ENCODE measurements around the gene USP4. TPM values are rescaled to one million over a fixed set of nuclear protein-coding genes. Genes with fewer than 3 reads are reported as not detected.

The USP4 gene, protein sequence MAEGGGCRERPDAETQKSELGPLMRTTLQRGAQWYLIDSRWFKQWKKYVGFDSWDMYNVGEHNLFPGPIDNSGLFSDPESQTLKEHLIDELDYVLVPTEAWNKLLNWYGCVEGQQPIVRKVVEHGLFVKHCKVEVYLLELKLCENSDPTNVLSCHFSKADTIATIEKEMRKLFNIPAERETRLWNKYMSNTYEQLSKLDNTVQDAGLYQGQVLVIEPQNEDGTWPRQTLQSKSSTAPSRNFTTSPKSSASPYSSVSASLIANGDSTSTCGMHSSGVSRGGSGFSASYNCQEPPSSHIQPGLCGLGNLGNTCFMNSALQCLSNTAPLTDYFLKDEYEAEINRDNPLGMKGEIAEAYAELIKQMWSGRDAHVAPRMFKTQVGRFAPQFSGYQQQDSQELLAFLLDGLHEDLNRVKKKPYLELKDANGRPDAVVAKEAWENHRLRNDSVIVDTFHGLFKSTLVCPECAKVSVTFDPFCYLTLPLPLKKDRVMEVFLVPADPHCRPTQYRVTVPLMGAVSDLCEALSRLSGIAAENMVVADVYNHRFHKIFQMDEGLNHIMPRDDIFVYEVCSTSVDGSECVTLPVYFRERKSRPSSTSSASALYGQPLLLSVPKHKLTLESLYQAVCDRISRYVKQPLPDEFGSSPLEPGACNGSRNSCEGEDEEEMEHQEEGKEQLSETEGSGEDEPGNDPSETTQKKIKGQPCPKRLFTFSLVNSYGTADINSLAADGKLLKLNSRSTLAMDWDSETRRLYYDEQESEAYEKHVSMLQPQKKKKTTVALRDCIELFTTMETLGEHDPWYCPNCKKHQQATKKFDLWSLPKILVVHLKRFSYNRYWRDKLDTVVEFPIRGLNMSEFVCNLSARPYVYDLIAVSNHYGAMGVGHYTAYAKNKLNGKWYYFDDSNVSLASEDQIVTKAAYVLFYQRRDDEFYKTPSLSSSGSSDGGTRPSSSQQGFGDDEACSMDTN
- total RNA-seq: 15.9 and 22.3 TPM in 2 replicates

DNA sequence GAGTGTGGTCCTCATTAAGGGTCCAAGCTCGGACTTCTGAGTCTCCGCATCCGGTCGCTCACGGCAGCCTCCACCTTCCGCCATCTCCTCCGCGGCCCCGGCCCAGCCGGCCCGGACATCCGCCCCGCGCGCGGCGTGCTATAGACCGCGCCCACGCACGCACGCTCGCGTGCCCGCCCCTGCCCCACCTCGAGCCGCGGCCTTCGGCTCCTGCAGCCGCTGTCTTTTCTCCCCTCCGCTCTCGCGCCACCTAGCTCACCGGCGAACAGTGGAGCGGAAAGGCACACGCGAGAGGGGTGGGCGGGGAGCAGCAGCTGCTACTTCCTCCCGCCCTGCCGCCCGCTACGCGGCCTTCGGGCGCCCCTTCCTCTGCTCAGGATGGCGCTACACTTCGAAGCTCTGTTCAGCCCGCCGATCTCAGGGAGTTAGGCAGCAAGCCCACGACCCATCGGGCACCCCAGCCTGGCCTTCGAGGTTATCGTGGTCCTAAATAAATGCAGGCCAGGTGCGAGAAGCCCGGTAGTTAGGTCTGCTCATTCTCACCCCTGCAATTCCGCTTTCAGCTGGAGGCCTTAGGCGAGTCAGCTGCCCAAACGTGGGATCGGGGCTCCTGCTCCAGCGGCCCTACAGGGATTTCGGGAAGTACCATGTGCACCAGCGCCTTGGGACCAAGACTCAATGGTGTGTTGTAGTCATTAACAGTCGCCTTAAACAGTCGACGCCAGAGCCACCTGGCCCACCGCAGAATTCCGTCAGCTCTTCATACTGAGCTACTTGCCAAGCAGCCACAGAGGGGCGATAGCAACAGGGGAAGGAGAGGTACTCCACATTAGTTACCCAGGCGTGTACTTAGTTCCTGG lies at the start of gene USP4:
USP4 (minus strand) TSS at position 113 of the 860 bp plus-strand sequence; CDS start at position 84, 29 bp downstream.

DNA sequence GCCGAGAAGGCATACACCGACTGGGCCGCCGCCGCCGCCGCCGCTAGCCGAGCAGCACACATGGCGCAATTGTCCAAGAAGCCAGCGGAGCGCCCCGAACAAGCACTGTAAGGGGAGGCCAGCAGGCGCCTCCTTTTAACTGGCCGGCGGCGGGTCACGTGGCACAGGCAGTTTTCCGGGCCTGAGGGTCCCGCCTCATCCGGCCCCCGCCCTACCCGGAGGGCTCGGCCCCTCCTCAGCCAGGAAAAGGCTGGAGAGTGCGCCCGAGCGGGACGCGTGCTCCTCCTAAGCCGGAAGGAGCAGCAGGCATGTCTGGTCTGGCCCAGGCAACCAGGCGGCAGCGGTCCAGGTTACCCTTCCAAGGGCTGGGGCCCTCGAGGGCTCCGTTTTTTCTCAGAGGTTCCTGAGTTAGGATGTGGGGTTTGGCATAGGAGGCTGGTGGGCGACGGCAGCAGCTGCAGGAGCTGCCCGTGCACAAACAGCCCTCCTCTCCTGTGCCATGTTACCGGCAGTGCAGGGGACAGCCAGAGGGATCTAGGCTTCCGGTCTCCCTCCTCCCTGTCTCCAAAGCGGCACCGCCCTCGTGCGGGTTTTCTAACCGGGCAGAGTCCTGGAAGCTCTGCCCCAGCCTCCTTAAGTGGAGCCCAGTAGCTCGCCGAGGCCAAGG lies 18.5 kb upstream of the USP4 start, which contains the start of gene GPX1:
GPX1 (minus strand) TSS at position 137 of the 667 bp plus-strand sequence; CDS start at position 62, 75 bp downstream.

DNA sequence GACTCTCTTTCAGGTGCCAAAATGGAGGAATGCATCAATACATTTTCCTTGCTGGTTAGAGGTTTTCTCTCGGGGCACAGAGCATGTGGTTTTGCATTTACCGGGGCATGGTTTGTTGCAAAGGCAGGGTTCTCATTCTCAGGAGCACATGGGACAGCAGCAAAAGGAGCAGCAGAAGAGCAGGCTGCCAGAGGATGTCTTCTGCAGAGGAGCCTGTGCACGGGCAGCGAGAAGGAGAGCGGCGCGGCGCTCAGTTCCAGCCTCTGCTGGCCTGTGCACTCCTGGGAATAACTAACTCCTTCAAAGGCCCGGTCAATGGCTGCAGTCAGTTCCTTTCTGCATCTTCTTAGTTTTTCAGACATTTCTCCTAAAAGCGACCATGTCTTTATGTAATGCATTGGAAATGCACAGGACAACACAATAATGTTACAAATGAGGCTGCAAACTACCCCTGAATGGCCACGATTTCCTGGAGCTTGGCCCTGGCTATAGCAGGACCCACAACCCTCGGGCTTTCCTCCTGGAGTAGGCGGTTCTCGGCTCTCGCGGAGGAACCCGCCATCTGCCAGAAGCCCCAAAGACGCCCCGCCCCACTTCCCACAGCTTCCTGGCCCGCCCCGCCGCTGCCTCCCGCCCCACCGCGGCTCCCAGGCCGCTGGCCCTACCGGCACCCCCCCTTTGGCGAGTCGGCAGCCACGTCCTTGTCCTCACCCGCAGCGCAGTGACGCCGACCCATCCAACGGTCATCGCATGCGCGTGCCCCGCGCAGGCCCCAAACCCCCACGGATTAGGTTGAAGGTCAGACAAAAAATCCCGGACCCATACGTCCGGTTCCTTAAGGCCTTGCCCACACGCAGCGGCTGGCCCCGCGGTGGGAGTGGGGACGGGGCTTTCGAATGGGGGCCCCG lies 63.1 kb downstream of the USP4 start, which contains the start of gene C3orf62:
C3orf62 (minus strand) TSS at position 758 of the 908 bp plus-strand sequence; CDS start at position 398, 360 bp downstream.

Other genes starting within 250 kb of the USP4 start
- gene QRICH1, start 246.0 kb downstream of the USP4 start, total RNA-seq: 75.2 and 152 TPM in 2 replicates
- gene QARS1, start 235.3 kb downstream of the USP4 start, total RNA-seq: 167 and 271 TPM in 2 replicates
- gene USP19, start 219.2 kb downstream of the USP4 start, total RNA-seq: 31.2 and 41.8 TPM in 2 replicates
- 186 and 247 TPM in 2 replicates for gene LAMB2, start 207.0 kb downstream of the USP4 start, total RNA-seq
- 20.5 and 23.1 TPM in 2 replicates for gene CCDC71, start 173.7 kb downstream of the USP4 start, total RNA-seq
- 24.4 and 51.7 TPM in 2 replicates for gene KLHDC8B, start 168.5 kb downstream of the USP4 start, total RNA-seq
- 0.65 and 1.4 TPM in 2 replicates for gene C3orf62, start 62.8 kb downstream of the USP4 start, total RNA-seq
- 244 and 429 TPM in 2 replicates for gene GPX1, start 18.3 kb upstream of the USP4 start, total RNA-seq
- gene RHOA, start 71.9 kb upstream of the USP4 start, total RNA-seq: 816 and 821 TPM in 2 replicates
- gene TCTA, start 72.4 kb upstream of the USP4 start, total RNA-seq: 13.7 and 15.9 TPM in 2 replicates
- gene AMT, start 82.4 kb upstream of the USP4 start, total RNA-seq: 0.32 and 0.91 TPM in 2 replicates
- 1.5 and 2.3 TPM in 2 replicates for gene NICN1, start 89.3 kb upstream of the USP4 start, total RNA-seq
- gene DAG1, start 130.2 kb upstream of the USP4 start, total RNA-seq: 20.1 and 30.2 TPM in 2 replicates
- gene BSN, start 214.4 kb upstream of the USP4 start, total RNA-seq: under 0.01 TPM in 2 replicates